Measurements from ENCODE around the gene SERP1.
"Not testable (repeated sequence)": the region's sequence is repeated elsewhere in the genome, so short reads cannot be mapped to it uniquely, and the experiment has no call there.

Gene SERP1

DNA sequence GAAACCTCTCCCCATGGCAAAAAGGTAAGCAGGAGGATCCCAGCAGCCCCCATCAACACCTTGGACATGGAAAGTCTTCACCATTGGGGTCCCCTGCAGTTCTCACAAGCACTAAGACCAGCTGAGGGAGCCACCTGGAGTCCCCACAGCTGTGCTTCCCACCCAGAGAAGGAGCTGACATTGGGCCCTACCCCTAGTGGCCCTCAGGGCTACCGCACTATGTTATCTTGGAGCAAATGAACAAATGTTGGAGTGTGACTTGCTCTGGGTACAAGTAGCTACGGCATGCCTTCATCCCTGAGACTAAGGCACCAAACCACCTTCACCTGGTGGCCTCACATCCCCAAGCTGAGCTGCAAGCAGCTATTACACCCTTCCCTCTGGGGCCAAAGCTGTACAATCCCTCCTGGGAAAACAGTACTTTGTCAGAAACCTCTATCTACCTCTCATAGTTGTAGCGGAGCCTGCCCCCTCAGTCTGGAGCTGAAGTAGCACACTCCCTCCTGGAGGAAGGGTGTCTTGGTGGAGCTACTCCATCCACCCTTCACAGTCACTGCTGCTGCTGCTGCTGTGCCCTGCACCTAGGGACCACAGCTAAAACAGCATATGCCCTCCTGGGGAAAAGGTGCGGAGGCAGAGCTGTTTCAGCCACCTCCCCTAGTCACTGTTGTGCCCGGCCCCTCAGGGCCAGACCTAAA is 42.7 kb downstream of the SERP1 start:
- TF ChIP-seq, protein P1, sequence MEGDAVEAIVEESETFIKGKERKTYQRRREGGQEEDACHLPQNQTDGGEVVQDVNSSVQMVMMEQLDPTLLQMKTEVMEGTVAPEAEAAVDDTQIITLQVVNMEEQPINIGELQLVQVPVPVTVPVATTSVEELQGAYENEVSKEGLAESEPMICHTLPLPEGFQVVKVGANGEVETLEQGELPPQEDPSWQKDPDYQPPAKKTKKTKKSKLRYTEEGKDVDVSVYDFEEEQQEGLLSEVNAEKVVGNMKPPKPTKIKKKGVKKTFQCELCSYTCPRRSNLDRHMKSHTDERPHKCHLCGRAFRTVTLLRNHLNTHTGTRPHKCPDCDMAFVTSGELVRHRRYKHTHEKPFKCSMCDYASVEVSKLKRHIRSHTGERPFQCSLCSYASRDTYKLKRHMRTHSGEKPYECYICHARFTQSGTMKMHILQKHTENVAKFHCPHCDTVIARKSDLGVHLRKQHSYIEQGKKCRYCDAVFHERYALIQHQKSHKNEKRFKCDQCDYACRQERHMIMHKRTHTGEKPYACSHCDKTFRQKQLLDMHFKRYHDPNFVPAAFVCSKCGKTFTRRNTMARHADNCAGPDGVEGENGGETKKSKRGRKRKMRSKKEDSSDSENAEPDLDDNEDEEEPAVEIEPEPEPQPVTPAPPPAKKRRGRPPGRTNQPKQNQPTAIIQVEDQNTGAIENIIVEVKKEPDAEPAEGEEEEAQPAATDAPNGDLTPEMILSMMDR (IDR thresholded peaks at IDR 0.05; ENCODE audit: low read depth, low read length) = no peak
- H3K4me3 ChIP-seq (ENCODE audit: low read depth, low read length) = no peak overlapping the region

DNA sequence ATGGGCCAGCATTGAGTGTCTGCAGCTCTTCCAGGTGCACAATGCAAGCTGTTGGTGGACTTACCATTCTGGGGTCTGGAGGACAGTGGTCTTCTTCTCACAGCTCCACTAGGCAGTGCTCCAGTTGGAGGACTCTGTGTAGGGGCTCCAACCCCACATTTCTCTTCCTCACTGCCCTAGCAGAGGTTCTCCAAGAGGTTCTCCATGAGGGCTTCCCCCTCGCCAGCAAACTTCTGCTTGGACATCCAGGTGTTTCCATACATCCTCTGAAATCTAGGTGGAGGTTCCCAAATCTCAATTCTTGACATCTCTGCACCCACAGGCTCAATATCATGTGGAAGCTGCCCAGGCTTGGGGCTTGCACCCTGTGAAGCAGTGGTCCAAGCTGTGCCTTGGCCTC is 45.3 kb downstream of the SERP1 start:
- not testable (repeated sequence) for H3K4me3 ChIP-seq (ENCODE audit: low read depth, low read length)

DNA sequence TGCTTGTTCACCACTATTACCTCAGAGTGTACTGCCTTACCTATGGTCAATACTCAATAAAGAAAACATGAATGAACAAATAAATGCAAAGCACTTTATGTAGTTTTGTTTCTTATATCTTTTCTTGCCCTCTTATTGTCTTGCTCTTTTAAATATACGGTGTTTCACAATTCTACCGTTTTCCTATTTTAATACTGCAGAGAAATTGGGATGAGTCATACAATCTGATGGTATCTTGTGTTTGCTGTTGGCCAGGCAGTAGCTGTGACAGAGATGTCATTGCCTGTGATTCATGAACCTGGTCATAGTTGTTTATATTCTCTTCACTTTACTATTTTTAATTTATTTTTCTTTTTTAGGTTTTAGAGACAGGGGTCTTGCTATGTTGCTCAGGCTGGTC is 48.3 kb downstream of the SERP1 start:
- TF ChIP-seq, protein P1 (IDR thresholded peaks at IDR 0.05; ENCODE audit: low read depth, low read length) = no peak
- H3K4me3 ChIP-seq (ENCODE audit: low read depth, low read length) = no peak overlapping the region

DNA sequence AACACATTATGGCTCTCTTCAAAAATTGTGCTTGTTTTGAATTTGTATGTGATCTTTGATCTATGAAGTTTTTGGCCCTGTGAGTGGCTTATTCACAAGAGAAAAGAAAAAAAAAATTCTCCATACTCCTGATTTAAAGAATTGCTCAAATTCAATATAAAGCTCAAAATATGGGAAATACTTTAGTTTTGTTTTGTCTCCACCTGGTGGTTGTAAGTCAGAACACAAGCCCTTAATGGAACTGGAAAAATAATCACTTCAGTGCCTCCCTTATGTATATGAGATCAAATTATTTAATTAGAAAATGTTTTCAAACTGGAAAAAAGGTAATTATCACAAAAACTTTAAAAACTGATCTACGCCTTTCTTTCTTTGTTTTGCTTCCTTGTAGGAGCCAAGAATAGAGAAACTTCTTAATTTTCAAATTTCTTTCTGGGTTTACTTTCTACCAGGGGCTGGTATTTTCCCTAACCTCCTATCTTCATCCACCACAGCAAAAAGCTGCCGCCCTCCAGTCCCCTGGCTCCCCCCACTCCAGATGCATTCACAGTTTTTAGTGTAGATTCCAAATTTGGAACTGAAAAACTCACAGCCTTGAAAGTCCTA is 50.6 kb downstream of the SERP1 start:
- TF ChIP-seq, protein P1 (IDR thresholded peaks at IDR 0.05; ENCODE audit: low read depth, low read length) = peak; percentile 30; the same call in 1 of the 2 replicates

DNA sequence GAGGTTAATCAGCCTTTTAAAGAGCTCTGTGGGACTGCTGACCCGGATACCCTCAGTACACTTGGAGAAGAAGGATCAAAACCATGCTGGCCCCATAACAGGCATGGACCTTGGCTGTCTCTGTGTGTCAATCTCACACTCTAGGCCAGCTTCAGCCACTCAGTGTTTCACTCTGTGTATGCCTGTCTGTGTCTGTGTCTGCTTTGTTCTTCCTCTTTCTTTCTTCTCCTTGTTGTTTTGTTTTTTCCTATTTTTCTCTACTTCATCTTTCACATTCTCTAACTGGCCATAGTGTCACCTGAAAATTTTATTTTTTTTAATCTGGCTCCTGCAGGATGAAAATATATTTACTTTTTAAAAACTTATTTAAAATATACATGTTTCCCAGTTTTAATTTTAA is 51.1 kb downstream of the SERP1 start:
- H3K4me3 ChIP-seq (ENCODE audit: low read depth, low read length) = no peak overlapping the region
- TF ChIP-seq, protein P1 (IDR thresholded peaks at IDR 0.05; ENCODE audit: low read depth, low read length) = no peak

More for the DNA sequence above, 50.6 kb downstream of the SERP1 start:
- H3K4me3 ChIP-seq (ENCODE audit: low read depth, low read length) = no peak overlapping the region

DNA sequence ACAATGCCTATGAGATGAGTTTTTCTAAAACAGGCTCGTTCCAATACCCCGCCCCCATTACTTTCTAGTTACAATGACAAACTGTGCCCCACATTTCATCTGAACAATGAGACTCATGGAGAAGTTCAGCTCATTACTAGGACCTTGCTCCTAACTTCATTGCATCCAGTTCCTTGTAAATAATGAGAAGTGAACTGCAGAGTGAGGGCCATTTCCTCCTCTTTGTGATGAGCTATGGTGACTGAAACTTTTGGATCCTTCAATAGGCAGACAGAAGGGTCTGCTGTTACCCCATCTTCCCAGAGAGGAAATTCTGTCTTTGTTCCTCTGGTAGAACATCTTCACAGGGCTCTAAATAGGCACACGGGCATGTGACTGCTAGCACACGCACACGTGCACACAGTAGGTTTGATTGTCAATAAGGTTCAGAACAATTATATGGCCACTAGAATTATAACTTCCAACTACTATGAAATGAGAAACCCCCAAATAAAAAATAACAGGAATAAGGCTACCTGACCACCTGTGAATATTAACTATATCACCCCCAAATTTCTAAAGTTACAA is 51.8 kb downstream of the SERP1 start:
- H3K4me3 ChIP-seq (ENCODE audit: low read depth, low read length) = no peak overlapping the region
- TF ChIP-seq, protein P1 (IDR thresholded peaks at IDR 0.05; ENCODE audit: low read depth, low read length) = no peak

All from WI38 (cell line).